Limb (tissue), 2 donors: ENCODE results near the gene SPPL2C.
"Not testable (repeated sequence)": the region's sequence is repeated elsewhere in the genome, so short reads cannot be mapped to it uniquely, and the experiment has no call there.

Experiments
- DNase-seq, 2 donors: peaks; one replicate each; pipeline ENCODE4 v3.0.0-alpha.2; 2016; ENCODE audit errors: extremely low spot score in 2 of 2

Gene SPPL2C

GRCh38 chr17:45849536-45849990, 4.9 kb downstream of the SPPL2C start:
- DNase-seq: no peak

GRCh38 chr17:45850011-45850410, 5.3 kb downstream of the SPPL2C start:
- DNase-seq: no peak

- no peak for DNase-seq
These were observed 5.8 kb downstream of the SPPL2C start for GRCh38 chr17:45850468-45850867.

GRCh38 chr17:45851022-45851421, 6.3 kb downstream of the SPPL2C start:
- DNase-seq: no peak

GRCh38 chr17:45851464-45851863, 6.8 kb downstream of the SPPL2C start:
- no peak for DNase-seq

GRCh38 chr17:45851873-45852272, 7.2 kb downstream of the SPPL2C start:
- DNase-seq: no peak

GRCh38 chr17:45852535-45853297, 8.0 kb downstream of the SPPL2C start:
- DNase-seq: peak; percentile 51 to 76

- no peak for DNase-seq
These were observed 9.5 kb downstream of the SPPL2C start for GRCh38 chr17:45854209-45854608.

- DNase-seq: no peak
These were observed 11.1 kb downstream of the SPPL2C start for GRCh38 chr17:45855691-45856336.

GRCh38 chr17:45857977-45858708, 13.5 kb downstream of the SPPL2C start:
- peak; percentile 42 to 61 for DNase-seq

GRCh38 chr17:45861165-45861564, 16.5 kb downstream of the SPPL2C start:
- DNase-seq: no peak

- DNase-seq: not testable (repeated sequence)
These were observed 17.4 kb downstream of the SPPL2C start for GRCh38 chr17:45862127-45862526.

- DNase-seq: no peak
These were observed 19.4 kb downstream of the SPPL2C start for GRCh38 chr17:45863857-45864654.

GRCh38 chr17:45867171-45867570, 22.5 kb downstream of the SPPL2C start:
- DNase-seq: no peak

- DNase-seq: no peak
These were observed 23.0 kb downstream of the SPPL2C start for GRCh38 chr17:45867702-45868101.

GRCh38 chr17:45868276-45868675, 23.6 kb downstream of the SPPL2C start:
- no peak for DNase-seq

- DNase-seq: no peak
These were observed 25.1 kb downstream of the SPPL2C start for GRCh38 chr17:45869676-45870341.

- DNase-seq: no peak
These were observed 25.8 kb downstream of the SPPL2C start for GRCh38 chr17:45870342-45870974.

GRCh38 chr17:45871718-45872117, 27.0 kb downstream of the SPPL2C start:
- no peak for DNase-seq

- no peak for DNase-seq
These were observed 29.0 kb downstream of the SPPL2C start for GRCh38 chr17:45873728-45874127.
